Ureter (tissue), 1 donor: ENCODE measurements around the gene CCNJL. TPM values are rescaled to one million over a fixed set of nuclear protein-coding genes. Genes with fewer than 3 reads are reported as not detected.

Experiments used
- DNase-seq: peaks from one replicate; pipeline ENCODE4 v3.0.0-alpha.2; 2020; ENCODE audit warnings: low spot score
- total RNA-seq: library from RNA; stranded (reverse); gene quantifications from one replicate; pipeline ENCODE4 v1.2.4, GENCODE V29; 2023
- donor health status: DM: yes; HTN: yes; CAD: no.

CCNJL gene
- total RNA-seq, 1 donor from 2014 or later = 12.4 TPM

DNA sequence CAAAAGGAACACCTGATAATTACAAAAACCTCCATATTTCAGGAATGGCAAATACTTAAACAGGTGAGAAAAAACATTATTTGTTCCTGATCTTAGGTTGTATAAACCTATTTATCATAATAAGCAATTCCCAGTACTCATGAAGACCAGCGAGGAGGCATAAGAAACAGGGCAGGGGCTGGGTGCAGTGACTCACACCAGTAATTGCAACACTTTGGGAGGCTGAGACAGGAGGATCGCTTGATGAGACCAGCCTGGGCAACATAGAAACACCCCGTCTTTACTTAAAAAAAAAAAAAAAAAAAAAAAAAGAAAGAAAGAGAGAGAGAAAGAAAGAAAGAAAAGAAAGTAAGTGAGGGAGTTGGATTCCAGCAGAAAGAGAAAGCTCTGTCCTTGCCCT lies 21.6 kb downstream of the CCNJL start:
- no peak for DNase-seq

DNA sequence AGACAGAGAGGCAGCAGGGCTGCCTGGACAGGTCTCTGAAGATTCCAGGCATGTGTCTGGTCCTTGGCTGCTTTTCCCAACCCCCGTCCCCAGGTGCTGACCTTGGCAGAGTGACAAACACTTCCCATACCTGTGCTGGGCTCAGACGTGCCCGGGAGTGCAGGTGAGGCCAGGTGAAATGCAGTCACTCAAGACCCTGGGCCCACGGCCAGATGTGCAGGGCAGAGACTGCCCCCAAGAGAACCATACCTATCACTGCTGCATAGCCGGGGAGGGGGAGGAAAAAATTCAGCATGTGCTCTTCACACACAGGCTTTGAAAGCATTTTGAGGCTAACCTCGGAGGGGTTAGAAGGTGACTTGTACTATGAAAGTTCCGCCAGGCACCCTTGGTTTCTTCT lies 22.6 kb downstream of the CCNJL start:
- DNase-seq = no peak

DNA sequence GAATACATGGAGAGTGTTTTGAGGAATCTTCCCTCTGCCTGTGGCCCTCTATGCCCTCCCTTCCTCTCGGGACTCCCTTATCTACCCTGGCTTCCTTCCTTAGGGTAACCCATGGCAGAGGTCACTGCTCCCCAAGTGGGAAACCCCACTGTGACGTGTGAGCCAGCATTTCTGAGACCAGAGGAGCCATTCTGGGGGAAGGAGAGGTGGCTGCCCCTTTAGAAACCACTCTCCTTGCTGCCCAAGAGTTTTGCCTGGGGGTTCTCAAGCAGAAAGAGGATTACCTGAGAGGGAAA lies 23.1 kb downstream of the CCNJL start:
- no peak for DNase-seq

DNA sequence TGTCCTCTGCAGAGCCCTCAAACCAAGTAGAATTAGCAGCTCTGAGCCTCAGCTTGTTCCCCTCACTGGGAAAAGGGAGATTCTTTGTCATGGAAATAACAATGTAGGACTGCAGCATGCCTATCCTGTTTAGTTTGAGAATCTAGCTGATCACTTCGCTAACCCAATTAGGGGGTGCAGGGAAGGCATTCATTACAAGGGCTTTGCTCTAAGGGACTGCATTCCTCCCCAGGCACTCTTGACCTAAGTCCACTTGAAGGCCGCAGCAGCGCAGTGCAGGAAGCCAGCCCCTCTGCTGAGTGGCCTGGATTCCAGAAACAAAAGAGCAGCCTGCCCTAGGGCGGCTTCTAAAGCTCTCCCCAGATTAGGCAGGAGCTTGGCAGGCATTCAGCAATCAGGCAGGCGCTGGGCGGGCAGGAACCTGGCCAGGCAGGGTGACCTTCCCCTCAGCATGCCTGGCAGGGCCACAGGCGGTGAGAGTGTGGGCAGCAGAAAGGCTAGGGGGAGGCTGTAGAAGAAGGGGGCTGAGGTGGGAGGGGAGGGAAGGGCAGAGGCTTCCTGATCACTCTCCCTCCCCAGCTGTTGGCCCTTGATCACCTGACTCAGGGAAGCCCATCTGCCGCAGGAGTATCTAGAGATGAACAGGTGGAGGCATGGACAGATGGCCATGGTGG lies 24.8 kb downstream of the CCNJL start:
- peak; percentile 59 for DNase-seq

DNA sequence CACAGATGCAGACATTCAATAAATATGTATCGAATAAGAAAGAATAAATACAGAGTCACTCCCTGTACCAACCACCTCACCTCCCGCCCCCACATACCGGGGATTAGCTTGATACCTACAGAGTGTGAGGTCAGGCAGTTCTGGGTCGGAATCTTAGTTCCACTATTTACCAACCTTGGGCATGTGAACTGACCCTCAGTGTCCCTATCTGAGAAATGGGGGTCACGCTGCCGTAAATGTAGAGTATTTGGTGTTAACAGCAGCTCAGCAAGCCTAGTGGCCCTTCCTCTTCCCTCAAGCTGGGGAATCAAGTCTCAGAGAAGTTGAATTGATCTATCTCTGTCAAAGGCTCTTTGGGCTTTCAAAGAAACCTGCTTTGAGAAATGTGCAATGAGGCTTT lies 25.4 kb downstream of the CCNJL start:
- DNase-seq = no peak

DNA sequence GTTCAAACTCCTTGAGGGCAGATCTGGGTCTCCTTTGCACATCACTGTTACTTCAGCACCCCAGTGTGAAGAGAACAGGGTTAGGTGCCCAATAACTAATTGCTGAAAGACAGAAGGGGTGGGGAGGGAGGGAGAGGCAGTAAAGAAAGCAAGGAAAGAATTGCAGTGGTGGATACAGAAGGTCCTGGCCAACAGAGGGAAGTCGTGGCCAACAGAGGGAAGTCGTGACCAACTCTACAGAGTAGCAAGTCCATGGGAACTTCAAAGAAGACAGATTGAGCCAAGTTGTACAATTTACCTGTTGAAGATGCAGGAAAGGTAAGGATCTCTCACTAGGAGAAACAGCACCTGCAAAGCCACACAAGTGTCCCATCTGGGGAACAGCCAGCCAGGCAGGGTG lies 27.0 kb downstream of the CCNJL start:
- no peak for DNase-seq

DNA sequence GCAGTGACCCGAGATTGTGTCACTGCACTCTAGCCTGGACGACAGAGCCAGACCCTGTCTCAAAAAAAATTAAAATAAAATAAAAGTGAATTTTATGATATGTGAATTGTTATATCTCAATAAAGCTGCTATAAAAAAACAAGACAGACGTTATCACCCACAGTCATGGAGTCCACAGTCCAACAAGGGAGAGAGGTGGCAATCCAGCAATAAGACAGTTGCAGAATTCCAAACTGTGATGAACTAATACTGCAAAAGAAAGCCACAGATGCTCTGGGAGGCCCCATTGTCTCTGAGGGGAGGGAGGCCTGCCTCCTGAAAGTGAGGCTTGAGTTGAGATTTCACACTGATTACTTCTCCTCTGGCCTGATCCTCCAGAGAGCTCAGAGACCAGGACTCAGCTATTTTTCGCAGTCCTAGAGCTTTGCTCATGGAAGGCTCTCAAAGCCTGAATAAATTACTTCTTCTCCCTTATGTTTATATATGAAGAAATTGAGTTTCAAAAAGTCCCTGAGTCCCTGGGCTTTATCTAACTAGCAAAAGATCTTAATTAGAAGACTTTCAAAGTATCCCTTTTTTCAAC lies 28.0 kb downstream of the CCNJL start:
- no peak for DNase-seq

DNA sequence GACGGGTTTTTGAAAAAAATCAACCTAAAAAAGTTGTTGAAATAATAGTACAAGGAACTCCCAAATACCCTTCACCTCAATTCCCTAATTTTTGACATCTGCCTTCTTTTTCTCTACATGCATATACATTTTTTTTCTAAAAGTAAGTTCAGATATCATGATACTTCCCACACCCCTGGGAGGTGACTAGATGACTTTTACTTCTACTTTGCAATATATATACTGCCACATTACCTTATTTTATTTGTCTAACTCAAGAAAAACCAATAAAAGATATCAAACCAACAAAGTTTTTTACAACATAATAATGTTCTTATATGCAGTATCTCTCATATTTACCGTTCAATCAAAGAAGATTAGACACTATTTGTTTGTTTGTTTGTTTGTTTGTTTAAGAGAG lies 31.1 kb downstream of the CCNJL start:
- DNase-seq = no peak

DNA sequence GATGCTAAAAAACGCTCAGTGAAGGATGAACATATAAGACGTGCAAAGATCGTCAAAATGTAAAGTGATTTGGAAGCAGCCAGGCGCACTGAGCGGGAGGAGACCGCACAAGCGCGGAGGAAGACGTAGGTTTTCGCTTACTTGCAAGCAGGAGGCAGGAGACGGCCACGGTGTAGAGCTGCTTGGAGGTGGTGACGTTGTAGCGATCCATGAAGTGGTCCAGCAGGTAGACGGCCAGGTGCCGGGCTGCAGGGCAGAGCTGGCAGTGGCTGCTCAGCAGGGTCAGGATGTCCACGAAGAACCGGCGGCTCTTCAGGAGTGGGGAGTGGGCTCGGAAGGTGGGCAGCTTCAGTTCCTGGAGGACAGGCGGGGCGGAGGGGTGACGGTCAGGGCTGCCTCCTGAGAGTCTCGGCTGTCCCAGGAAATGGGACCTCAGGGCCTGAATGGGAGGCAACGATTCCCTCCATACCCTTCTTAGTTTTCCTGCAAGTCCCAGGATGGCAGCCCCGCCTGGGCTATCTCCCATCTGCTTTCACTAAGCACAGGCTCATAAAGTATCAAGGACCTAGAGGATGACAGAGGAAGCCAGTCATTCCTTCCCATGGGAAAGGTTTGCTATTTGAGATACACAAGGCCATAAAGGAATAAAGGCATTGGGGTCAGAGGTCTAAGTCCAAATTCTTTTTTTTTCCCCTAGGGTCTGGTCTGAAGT lies 31.8 kb downstream of the CCNJL start:
- no peak for DNase-seq

DNA sequence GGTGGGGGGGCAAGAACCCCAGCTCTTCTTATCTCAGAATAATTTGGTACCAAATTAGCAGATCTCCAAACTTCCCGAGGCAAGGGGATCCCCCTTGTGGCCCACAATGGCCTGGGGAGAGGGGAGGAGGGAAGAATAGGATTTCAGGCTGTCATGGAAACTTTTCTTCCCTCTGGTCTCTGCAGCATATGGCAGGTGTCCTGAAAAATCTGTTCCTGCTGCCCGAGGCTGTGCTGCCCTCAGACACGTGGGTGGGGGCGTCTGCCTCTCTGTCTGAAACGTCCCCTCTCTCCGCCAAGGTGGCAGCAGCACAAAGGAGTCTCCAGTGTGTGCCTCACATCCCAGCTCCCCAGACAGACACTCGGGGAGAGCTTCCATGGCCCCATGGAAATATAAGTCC lies 34.0 kb downstream of the CCNJL start:
- DNase-seq = no peak

DNA sequence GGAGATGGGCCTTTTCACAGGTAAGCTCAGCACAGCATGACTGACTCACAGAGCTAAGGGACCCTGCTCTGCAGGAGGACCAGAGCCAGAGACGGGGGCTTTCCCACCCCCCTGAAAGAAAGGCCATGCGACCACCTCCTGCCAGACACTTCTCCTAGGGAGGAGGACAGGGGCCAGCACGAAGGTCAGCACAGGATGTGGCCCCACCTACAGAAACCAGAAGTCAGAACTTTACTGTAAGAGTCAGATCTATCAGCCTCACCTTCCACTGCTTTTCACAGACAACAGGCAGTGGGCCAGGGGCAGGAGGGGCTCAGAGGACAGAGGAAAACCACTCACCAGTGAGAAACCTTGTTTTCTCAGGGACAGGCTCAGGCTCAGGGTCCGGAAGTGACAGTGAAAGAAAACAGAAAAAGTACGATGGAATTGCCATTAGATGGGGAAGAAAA lies 37.9 kb downstream of the CCNJL start:
- no peak for DNase-seq

DNA sequence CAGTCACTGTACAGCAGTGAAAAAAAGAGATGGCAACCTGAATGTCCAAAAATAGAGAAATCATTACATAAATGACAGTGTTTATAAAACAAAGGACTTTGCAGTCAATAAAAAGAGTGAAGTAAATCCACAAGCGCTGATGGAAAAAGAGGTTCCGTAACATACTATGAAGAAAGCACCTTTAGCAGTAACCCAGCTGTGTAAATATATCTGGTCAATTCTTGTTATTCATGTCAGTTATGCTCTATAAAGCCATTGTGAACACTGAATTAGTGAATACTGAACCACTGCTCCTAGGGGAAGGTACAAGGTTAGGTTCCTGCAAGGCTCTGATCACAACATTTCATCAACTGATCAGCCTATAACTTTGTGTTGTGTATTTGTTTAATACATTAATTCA lies 39.5 kb downstream of the CCNJL start:
- no peak for DNase-seq

DNA sequence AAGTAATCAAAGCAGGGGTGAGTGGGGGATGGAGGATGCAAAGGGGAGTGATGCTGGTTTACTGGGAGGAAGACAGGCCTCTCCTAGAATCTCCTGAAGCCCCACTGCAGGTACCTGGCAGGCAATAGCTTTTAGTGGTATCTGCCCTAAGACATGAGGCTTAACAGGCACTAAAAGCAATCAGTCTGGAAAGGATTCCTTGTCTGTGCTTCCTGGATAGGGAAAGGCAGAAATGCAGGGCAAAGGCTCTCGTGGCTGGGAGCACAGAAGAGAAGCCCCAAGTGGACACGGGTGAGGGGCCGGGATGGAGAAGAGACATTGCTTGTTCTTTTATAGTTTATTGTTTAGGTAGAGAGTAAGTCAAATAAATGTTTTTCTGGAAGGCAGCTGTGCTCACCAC lies 40.1 kb downstream of the CCNJL start:
- DNase-seq = no peak

DNA sequence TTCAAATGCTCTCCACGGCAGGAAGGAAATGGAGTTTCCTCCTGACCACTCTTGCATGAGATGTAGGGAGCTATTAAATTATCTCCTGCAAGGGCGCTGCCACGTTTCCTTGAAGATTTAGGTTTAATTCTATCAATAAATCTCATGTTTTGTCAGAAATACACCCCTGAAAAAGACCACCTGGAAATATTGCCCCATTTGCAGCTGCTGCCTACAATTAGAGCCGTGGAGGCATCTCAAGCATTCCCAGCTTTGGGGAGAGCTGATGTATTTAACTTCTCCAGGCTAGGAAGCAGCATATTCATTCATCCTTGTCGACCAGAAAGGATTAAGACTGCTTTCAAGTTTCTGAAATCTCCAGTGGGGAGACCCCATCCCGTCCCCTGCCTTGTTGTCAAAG lies 40.5 kb downstream of the CCNJL start:
- DNase-seq = no peak

DNA sequence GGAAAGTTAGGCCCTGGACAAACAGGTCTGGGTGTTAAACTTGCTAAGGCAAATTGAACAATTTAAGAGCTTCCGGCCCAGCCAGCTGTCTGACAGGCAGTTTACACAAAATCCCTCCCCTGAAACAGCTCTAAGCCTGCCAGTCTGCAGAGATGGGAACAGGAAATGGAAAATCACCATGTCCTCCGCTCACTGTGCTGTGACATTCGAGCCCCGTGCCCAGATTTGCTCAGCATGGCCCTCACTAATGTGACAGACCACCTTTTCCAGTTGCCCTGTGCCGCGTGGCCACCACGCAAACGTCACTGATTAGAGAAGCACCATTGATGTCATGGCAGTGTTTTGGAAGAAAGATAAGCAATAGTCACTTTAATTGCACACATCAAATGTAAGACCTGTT lies 41.0 kb downstream of the CCNJL start:
- peak; percentile 77 for DNase-seq

DNA sequence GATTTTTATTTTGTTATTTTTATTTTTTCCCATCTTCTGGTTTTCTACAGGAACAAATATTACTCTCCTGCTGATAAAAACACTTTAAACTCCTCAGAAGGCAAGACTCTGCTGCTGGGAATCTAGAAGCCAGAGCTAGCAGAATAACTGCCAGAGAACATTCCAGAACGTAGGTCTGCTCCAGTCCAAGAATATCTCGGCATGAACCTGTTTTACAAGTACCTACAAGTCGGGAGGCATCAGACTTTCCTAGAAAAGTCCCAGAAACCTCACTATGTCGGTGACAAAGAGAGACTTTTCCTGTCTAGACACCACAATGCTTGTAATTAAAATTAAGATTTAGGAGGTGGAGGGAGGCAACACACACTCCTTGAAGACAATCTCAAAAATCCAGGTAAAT lies 41.7 kb downstream of the CCNJL start:
- DNase-seq = no peak

DNA sequence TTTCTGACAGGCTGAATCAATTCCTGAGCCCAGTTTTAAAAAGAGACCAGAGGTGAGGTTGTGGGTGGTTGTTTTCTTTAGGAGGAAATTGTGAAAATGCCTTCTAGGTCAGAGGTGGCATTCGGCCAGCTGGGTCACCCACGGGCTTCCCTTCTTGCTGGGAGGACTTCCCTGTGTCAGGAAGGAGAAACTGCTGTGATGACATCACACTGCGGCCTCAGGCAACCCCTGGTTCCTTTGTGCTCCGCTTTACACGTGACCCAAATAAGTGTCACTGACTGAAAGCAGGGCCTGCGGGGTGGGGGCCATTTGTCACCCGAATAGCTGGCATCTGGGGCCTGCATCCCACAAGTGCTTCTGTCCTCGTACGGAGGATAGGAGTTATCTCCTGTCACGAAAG lies 43.3 kb downstream of the CCNJL start:
- peak; percentile 89 for DNase-seq

DNA sequence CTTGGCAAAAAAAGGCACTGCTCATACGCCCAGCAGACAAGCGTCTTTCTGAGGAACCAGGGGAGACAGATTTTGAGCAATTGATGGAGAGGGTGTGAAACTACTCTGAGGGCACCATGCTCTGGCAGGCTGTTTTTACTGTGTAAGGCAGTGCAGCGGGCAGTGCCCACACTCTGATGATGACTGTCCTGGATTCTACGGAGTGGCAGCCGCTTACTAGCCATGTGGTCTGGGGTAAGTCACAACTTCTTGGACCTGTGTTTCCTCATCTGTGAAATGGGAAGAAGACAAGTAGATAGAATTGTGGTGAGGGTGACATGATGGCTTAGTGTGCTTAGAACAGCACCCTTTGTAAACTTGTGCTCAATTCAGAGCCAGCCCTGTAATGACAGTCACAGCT lies 44.2 kb downstream of the CCNJL start:
- DNase-seq = no peak

DNA sequence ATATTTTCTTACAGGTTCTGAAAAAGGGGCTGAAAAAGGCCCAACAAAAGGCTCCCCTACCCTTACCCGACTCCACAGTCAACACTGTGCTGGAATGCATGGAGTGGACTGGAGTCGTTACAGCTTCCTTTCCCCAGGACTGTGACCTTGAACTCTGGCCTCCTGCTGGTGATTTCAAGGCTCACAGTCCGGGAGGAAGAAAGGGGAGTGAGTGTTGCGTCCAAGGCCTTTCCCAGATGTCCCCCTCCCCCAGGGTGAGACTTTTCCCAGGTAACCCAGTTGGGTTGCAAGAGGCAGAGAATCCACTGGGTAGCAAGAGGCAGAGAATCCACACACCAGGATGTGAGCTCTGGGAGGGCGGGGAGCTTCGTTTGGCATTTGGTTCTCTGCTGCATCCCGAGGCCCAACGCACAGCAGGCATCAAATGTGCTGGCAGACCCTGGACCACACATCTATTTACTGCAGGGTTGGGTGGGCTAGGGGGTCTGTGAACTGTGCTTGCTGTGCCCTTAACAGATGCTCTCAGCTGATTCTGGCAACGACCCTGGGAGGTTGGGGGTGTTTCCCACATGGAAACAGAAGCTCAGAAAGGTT lies 45.5 kb downstream of the CCNJL start:
- DNase-seq = no peak

DNA sequence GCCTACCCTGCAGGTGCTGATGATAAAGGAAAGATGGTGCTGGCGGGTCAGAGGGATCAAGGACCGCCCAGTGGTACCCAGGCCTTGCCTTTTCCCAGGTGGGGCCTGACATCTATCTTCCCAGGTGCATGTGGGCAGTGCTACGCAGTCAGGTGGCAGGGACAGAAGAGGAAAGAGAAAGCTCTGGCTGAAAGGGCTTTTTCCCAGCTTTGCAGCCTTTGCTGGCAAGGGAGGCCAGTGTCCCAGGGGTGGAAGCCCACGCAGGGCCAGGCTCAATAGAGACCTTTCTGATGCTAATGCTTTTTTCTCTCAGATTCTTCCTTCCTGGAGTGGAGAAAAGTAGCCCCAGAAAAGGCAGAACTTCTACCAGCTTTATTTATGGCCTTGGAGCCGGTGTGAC lies 46.3 kb downstream of the CCNJL start:
- DNase-seq = no peak

DNA sequence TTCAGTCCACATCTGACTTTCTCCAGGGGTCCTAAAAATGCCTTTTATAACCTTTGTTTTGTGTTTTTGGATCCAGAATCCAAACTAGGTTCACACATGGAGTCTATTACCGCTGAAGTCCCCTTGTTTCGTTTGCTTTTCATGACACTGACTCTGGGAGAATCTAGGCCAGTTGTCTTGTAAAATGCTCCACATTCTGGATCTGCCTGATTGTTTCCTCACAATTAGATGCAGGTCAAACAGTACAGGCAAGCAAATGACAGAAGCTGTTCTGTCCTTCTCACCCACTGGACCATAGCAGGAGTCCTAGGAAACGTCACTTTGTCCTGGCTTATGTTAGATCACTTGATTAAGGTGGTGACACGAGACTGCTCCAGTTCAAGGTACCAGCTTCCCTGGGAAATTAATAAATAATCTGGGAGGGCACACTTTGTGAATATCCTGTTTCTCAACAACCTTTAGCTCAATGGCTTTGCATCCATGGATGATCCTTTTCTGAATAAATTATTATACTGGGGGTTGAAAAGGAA lies 49.0 kb downstream of the CCNJL start:
- DNase-seq = no peak

DNA sequence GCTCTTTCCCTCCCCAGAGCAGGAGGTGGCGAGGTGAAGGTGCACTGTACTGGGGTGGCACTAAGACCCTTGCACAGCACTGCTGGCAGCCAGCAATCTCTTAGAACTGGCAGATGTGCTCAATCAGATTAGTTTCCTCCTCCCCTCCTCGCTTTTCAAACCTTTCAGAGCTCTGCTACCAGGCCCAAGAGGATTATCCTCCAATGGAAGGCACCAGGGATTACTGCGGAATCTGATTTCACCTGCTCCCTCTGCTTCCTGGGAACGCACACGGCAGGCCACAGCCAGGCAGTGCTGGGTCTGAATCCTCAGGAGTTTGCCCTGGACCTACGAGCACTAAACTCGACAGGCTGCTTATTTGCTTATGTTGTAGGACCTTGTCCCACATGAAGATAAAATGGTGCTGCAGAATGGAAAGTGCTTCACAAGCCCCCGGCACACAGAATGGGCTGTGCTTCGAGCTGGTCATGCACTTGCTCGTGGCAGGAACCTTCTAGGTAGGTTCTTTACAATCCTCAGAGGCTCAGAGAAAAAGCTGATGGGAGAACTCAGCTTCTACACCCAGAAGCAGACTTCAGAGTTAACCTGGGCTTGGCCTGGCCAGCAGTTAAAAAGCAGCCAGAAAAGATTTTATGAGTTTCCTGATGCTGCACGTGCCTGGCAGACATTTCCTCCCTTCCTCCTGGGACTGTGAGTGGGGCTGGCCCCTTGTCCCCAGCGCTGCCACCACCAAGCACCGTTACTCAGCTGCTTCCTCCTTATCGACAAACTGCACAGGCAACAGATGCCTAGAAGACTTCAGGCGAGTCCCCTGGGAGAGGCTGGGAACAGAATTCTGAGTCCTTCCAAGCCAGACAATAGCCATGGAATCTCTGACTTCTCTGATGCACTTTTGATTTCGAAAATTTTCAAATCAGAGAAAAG lies 50.0 kb downstream of the CCNJL start:
- DNase-seq = no peak
